NCI-H1105 (cell line): ENCODE results near the gene PARD3.

Source experiments
- DNase-seq: peaks from one replicate; lab custom pipeline; 2025; lab: John Stamatoyannopoulos, UW

PARD3 gene

DNA sequence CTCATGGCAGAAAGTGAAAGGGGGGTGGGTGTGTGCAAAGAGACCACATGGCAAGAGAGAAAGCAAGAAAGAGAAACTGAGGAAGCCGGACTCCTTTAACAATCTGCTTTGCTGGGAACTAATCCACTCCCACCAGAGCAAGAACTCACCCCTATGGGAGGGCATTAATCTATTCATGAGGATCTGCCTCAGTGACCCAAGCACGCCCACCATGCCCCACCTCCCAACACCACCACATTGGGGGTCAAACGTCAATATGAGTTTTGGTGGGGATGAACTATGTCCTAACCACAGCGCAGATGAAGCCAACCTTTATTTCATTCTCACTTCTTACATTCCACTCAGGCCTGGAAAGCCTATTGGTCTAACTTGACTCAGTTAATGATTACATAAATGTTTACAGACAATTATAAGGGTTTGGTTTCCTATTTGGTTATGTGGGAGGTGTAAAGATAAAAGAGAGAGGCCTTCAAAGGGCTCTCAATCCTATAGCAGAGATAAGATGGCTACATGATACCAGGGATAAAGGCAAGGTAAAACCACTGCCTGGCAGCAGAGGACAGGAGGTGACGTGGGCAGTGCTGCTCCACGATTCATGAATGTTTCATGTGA is 601.8 kb downstream of the PARD3 start:
- DNase-seq = no peak

DNA sequence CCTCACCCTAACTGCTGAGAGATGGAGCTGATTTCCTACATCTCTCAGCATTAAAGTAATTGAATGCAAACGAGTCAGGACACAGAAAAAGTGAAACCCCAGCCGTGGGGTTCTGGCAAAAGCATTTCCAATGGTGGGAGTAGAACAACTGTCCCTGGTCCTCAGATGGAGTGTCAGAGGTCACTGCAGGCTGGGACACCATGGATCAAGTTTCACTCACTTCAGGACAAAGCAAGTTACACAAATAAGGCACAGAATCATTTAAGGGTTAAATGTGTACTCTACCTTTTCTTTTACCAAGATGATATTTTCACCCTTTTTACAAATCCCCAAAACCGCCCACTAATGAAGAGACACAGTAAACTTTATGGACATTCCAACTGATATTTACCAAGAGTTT is 607.8 kb downstream of the PARD3 start:
- no peak for DNase-seq

DNA sequence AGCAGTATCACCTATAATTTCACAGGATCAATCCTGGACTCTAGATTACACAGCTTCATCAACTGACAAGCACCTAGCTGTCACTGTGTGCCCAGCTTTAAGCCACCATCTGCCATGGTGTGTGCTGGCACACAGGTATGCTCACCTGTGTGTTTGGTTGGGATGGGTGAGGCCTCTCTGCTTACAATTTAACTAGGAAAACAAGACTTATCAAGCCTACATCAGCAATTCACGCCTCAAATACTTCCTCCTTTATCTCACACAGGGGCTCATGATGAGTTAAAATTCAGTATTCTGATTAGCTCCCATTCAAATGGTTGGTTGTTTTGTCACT is 608.2 kb downstream of the PARD3 start:
- DNase-seq = no peak

DNA sequence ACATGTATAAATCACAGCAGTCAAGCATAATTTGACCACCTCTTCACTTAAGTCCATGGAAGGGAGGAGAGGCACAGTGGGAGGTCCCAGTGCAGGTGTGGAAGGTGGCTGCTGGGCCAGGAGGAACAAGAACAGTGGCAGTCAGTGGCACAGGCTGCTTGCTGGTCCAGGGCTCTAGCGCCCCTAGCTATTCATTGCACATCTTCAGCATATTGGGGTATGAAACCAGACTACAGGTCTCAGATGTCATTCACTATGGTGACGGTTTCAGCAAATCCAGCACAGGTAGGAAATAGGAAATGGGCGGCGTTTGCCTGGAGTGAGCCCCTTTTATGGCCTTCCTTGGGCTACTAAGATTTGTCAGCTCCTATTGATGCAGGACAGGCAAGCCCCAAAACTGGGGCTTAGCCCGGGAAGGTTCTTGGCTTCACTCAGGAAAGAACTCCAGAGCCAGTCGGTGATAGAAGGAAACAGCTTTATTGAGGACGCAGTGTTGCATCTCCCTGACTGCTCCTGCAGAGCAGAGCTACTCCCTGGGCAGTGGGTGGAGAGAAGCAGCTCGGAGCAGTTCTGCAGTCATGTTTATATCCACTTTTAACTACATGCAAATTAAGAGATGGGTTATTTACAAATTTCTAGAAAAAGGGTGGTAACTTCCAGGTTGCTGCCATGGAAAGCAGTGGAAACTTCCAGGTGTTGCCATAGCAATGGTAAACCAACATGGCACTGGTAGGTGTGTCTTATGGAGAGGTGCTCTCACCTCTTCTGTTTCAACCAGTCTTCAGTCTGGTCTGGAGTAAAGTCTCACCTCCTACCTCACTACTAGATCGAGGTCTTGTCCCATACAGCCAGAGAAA is 608.8 kb downstream of the PARD3 start:
- no peak for DNase-seq

DNA sequence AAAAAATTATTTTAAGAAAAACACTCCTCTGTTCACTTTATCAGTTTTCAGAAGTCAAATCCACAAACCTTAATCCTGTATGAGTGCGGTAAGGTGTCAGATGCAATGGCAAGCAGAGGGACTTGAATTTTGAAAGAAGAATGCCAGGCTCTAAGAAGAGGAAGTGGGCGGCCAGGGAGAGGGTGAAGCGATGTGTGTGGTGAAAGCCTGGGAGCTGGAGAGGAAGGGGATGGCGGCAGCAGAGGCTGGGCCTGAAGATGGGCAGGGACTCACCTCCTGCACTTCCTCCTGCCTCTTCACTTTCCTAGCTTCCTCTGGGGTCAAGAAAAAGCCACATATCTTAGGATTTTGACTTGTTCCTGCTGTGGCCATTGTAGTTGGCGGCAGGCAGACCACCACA is 609.6 kb downstream of the PARD3 start:
- no peak for DNase-seq

DNA sequence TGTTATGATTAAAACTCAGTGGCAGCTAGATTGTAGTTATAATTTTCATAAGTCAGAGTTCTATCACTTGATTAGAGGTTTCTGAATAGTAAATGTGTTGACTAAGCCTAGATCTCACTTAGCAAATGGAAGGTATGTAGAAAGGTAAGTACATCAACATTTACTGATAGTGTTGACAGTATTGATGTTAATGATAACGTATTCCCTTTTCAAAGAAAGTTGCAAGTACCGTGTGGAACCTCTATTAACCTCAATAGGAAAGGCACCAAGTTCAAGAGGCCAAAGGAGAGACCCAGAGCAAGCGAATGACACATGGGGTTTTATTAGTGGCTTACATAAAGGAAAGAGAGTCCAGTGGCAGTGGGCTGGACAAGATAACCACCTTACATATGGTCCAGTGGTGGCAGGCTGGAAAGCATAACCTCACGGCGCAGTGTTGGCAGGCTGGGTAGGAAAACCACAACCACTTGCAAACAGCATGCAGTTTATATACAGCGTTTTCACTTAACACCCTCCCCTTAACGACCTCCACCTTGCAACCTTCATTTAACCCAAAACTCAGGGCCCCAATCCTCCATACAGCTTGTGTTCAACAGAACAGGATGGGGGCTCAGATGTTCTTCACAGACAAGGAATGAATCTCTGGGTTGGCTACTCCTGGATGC is 611.0 kb downstream of the PARD3 start:
- DNase-seq = no peak

DNA sequence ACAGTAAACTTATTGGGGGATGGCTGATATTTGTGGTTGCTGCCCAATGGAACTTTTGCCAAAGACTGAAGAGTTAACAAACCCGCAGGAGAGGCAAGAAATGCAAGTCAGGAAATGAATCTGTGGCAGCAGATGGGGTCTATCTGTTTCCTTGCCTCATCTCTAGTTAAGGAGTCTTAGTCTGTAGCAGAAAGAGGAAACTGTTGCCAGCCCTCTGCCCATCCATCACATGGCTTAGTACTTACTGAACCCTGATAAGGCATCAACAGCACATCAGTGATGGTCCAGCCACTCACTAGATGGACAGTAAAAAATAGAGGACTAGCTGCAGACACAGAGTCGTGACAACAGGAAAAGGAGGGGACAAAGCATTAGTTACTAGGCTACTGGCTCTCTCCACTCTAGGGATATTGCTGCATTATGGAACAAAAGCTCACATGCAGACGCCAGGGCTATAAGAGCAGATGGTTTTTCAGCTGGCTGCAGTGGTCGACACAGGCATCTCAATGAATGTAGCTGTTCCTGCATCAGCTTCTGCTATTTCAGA is 614.7 kb downstream of the PARD3 start:
- DNase-seq = no peak

DNA sequence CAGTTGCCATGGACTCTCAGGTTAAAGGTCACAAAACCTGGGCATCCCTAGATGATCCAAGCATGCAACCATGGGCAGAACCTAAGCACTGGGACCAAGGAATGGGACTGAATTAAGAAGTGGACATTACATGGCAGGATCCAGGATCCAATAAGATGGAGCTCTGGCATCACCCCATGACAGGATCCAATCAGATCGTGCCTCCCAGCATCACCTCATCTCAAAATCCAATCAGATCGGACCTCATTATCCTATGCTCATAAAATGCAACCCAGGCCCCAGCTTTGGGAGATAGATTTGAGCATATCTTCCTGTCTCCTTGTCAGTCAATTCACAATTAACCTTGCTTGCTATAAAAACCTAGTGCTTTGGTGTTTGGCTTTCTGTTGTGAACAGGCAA is 616.1 kb downstream of the PARD3 start:
- DNase-seq = no peak

DNA sequence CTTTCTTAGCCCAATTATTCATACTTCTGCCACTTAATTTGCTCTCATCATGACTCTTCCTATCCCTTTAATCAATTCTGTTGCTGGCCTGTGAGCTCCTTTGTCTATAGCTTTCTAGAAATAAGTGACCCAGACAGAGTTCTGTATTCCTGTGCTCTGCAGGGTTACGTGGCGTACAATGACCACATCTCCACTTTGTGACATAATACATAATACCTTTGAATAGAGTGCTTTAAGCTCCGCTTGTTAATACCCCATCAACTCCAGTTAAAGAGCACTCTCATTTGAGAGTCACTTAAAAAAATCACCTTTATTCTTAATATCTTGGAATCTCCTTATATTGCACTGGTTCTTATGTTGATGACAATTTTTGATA is 619.0 kb downstream of the PARD3 start:
- DNase-seq = no peak

DNA sequence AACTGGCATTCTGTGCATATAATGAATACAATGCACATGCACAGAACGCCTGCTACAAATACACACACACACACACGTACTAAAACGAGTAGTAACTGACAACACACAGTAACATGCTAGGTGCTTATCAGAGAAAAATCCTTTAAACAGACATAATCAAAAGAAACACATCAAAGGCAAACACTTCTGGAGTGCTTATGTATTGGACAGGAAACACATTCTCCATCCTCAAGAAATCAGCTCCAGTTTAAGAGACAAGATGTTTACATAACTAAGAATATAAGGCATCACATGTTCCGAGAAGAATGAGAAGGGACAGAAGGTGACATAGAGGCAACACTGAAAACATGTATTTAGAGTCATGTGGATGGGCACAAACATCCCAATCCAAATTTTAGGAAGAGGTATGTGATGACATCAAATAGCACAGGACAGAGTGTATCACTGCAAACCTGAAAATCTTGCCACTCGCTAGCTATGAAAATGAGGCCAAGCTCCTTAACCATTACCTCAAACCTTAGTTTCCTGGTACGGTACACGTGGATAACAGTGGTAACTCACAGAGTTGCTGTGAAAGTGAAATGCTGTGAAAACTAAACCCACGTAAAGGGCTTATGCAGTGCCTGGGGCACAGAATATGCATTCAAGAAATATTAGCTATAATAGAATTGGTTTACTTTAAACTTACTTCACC is 619.6 kb downstream of the PARD3 start:
- no peak for DNase-seq

DNA sequence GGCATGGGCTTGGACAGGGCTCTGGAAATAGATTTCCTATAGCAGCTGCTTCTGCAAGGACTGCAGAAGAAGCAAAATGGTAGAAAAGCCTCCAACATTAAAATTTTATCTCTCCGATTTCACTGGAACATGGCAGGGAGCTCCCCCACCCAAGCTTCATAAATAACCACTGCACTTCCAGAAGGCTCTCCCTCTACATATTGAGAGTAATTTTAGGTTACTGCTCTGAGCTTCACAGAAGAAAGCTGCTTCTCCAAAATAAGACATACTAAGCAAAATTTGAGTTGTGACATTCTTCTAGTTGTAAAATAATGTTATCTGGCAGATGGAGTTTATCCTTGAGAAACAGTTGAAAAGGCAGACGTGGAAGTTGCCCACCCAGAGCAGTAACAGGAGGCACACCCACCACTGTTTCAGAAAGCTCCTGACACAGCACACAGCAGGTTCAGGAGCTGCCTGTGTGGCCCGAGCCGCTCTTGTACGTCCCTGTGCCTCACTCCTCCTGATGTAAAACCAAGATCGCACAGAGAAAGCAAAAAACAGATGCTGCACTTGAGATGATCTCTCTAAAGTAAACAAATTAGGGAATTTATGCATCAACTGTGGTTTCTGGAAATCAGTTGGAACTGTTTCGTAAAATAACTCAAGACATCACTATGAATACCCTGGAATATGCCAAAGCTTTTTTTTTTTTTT is 621.0 kb downstream of the PARD3 start:
- no peak for DNase-seq

DNA sequence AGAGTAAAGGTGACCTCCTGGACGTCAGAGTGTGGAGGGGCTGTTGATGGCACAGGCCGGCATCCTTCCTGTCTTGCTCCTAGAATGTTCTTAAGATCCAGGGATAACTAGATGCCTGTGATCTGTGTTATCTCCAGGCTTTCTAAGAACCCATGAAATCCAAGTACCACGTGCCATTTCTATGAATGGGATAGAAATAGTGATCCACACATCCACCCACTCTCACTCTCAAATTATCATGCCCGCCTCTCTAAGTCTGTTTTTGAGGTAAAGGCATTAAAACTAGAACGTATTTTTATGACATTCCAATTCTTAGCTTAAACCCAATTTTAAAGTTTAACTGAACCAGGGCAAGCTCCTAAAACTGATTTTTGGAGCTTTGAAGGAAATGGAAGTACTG is 622.5 kb downstream of the PARD3 start:
- no peak for DNase-seq

DNA sequence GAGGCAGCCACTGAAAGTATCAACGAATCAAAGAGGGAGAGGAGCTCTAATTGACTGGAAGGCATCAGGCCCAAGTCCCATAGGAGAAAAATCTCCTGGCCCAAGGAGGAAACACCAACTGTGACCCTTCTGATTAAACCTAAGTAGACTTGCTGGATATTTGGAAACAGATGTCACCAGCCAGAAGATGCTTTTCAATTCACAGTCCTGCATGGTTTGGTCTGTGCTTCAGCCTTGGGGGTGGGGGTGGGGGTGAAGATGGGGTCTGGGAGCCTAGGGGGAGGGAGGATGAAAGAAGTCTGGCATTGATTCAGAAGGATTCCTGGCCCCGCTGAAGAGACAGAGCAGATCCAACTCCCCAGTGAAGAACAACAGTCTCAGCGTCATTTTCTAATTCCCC is 623.7 kb downstream of the PARD3 start:
- no peak for DNase-seq

DNA sequence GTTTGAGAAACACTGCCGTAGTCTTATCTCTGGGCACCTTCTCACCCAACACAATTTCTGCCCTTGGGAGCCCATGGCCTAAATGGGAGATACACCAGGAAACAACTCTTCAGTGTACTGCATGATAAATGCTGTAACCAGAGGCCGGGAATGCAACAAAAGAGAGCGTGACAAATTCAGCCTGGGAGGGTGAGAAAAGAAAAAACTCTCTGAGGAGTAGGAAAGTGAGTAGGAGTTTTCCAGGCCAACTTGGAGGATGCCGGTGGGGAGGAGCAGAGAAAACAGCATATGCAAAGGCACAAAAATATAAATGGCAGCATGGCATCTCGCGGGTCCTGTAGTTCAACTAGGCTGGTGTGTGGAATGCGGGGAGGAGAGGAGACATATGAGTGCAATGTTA is 624.5 kb downstream of the PARD3 start:
- no peak for DNase-seq

DNA sequence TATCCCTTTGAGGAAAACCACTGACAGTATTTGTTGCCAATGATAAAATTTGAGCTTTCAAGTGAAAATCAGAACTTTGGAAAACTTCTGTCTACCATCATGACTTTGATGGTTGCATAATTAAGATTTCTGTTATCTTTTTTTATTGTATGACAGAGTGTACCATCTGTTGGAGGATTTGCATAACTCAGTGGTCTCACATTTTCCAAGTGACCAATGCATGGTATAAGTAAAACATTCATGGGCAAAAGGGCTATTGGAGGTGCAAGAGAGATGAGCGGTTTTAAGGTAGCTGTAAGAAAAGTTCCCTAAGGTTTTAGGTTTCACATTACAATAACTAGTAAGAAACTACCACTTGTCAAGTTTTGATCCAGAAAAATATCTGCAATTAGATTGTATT is 625.3 kb downstream of the PARD3 start:
- DNase-seq = no peak

DNA sequence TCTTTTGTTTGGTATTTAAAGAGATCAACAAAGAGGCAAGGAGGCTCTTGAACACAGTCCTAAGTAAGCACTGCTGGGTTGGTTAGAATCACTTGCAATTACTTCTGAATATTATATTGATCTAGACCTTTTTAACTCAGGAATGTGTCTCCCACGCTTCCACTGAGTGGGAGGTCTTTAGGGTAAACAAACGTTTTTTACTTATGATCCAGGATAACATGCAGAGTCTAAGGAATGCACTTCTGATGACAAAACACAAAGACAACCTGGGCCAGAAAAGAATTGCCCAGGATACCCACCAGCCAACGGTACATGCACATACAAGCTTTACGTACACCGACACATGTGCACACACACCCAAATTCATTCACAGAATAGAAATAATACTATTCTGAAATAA is 626.9 kb downstream of the PARD3 start:
- no peak for DNase-seq

DNA sequence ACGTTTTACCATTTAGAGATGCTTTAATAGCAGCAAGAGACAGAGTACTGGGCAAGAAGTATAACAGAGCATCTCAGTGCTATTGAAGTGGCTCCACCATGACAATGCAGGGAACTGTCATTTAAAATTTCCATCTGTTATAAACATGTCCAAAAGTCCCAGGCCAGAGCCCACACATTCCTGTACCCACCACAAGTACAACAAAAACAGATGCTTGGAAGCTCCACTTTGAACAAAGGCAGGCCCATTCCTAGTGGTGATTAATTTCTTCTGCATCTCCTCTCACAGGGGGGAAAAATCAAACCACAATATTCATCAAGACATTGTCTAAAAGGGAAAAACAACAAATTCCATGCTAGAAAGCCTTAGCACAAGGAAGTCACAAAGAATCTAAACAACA is 627.9 kb downstream of the PARD3 start:
- no peak for DNase-seq

DNA sequence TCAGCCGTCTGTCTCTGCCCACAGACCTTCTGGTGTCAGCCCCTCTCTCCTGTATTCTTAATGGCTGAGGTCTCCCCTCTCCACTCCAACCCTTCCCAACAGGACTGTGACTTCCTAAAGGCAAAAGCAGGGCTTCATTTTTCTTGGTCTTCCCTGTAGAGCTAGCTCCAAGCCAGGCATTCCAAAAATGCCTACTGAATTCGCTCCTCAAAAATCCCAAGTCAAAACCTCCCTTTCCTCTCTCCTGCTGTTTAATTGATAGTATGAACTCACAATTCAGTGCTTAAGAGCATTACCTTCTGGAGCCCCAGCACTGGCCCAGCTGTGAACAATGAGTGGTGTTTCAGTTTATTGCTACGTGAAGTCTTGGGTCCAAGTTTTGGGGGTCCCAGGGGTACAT is 628.4 kb downstream of the PARD3 start:
- no peak for DNase-seq

DNA sequence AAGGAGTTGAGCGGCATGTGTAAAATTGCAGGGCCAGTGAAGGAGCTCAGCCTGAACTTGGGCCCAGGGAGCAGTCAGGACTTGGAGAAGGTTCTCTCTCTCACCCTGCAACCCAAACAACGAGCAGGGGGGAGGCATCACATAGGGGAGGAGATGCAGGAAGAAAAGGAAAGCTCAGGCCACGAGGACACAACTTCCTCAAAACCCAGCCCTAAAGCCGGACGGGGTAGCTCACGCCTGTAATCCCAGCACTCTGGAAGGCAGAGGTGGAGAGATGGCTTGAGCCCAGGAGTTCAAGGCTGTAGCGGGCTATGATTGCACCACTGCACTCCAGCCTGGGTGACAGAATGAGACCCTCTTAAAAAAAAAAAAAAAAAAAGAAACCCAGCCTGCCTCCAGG is 629.1 kb downstream of the PARD3 start:
- DNase-seq = no peak

DNA sequence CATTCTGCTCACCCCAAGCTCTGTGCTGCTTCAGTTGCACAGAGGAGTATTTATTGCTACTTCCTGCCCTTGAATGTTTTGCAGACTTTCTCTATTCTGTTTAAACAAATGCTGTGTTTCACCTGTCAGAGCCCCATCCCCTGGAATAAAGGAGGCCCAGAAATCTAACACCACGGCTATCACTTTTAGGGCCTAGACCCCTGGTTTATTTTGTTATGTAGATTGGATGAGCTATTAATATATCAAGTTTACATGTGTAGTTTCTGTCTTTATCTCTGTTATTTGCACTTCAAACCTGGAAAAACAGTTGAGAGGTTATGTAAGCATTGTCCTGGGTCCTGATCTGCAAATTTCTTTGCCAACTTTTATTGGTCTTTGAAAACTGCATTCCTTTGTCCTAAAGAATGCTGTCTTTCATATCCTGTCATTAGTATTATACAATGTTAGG is 630.1 kb downstream of the PARD3 start:
- DNase-seq = no peak

DNA sequence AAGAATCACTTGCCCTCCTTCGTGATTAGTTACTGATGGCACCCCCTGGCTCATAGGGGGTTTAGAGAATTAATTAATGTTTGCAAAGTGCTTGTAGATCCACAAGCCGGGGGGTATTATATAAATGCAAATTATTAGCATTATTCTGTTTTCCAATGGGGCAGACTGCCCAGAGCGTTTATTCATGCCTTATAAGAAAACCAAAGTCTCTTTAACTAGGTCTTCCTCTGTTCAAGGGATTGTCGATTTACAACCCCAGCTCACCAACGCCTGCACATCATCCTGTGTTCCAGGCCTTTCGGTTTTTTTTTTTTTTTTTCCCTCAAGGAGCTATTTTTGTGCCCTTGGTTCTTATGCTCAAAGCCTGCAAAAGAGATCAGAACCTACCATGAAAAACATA is 630.7 kb downstream of the PARD3 start:
- no peak for DNase-seq
